ENCODE data around the gene SLC1A4. TPM values are rescaled to one million over a fixed set of nuclear protein-coding genes. Genes with fewer than 3 reads are reported as not detected.
"Not testable (repeated sequence)": the region's sequence is repeated elsewhere in the genome, so short reads cannot be mapped to it uniquely, and the experiment has no call there.

The SLC1A4 gene
- total RNA-seq, 4 donors from 2014 or later: 12.9 to 39.5 (median 29.0) TPM

GRCh38 chr2:65032019-65032975, 43.1 kb downstream of the SLC1A4 start:
- Histone ChIP-seq H3K4me3 (no peak overlapping the region), H3K9me3 (no peaks in the 10 kb centered on the region), H3K36me3 (no peaks in the 10 kb centered on the region), H3K4me1 (peaks cover 4% of the 10 kb centered on the region), H3K27ac (no peak overlapping the region), H3K27me3 (no peaks in the 10 kb centered on the region)
- WGBS: 64% methylated on average over 13 of the region's 13 CpGs
- DNase-seq (ENCODE audit: low spot score in 2 of 2): no peak
- TF ChIP-seq EP300 (IDR thresholded peaks at IDR 0.05) (no peak), POLR2AphosphoS5 (IDR thresholded peaks at IDR 0.05) (no peak), CTCF (IDR thresholded peaks at IDR 0.05) (no peak), POLR2A (IDR thresholded peaks at IDR 0.05) (no peak)

GRCh38 chr2:65033178-65033577, 44.0 kb downstream of the SLC1A4 start:
- H3K27ac ChIP-seq: no peak overlapping the region
- 79% methylated on average over 4 of the region's 4 CpGs for WGBS
- peaks cover 4% of the 10 kb centered on the region for H3K4me1 ChIP-seq
- TF ChIP-seq EP300 (IDR thresholded peaks at IDR 0.05): no peak
- TF ChIP-seq POLR2AphosphoS5 (IDR thresholded peaks at IDR 0.05): no peak
- TF ChIP-seq CTCF (IDR thresholded peaks at IDR 0.05): no peak
- no peak for TF ChIP-seq POLR2A (IDR thresholded peaks at IDR 0.05)
- H3K36me3 ChIP-seq: no peaks in the 10 kb centered on the region
- no peak overlapping the region for H3K4me3 ChIP-seq
- no peaks in the 10 kb centered on the region for H3K9me3 ChIP-seq
- DNase-seq (ENCODE audit: low spot score in 2 of 2): no peak
- H3K27me3 ChIP-seq: no peaks in the 10 kb centered on the region

GRCh38 chr2:65033667-65034066, 44.5 kb downstream of the SLC1A4 start:
- H3K4me3 ChIP-seq; H3K9me3 ChIP-seq; H3K27ac ChIP-seq; DNase-seq (ENCODE audit: low spot score in 2 of 2); H3K27me3 ChIP-seq; H3K36me3 ChIP-seq; H3K4me1 ChIP-seq: not testable (repeated sequence)
- WGBS: 97% methylated on average over 4 of the region's 4 CpGs

- no peaks in the 10 kb centered on the region for H3K9me3 ChIP-seq
- DNase-seq (ENCODE audit: low spot score in 2 of 2): no peak
- H3K27ac ChIP-seq: no peak overlapping the region
- WGBS: 74% methylated on average over 6 of the region's 6 CpGs
- H3K36me3 ChIP-seq: no peaks in the 10 kb centered on the region
- H3K4me1 ChIP-seq: peaks cover 9% of the 10 kb centered on the region
- TF ChIP-seq POLR2A (IDR thresholded peaks at IDR 0.05) (no peak), POLR2AphosphoS5 (IDR thresholded peaks at IDR 0.05) (no peak), CTCF (IDR thresholded peaks at IDR 0.05) (no peak), EP300 (IDR thresholded peaks at IDR 0.05) (no peak)
- H3K27me3 ChIP-seq: no peaks in the 10 kb centered on the region
- H3K4me3 ChIP-seq: no peak overlapping the region
These were observed 46.2 kb downstream of the SLC1A4 start for GRCh38 chr2:65035351-65035943.

- H3K9me3 ChIP-seq: no peaks in the 10 kb centered on the region
- H3K36me3 ChIP-seq: no peaks in the 10 kb centered on the region
- H3K4me3 ChIP-seq: no peak overlapping the region
- peaks cover 8% of the 10 kb centered on the region for H3K4me1 ChIP-seq
- TF ChIP-seq EP300 (IDR thresholded peaks at IDR 0.05) (no peak), POLR2A (IDR thresholded peaks at IDR 0.05) (no peak), POLR2AphosphoS5 (IDR thresholded peaks at IDR 0.05) (no peak), CTCF (IDR thresholded peaks at IDR 0.05) (no peak)
- no peaks in the 10 kb centered on the region for H3K27me3 ChIP-seq
- DNase-seq (ENCODE audit: low spot score in 2 of 2): no peak
- WGBS: 83% methylated on average over 3 of the region's 3 CpGs
- no peak overlapping the region for H3K27ac ChIP-seq
These were observed 48.0 kb downstream of the SLC1A4 start for GRCh38 chr2:65037178-65037577.
